Right renal cortex interstitium (tissue), 3 donors: ENCODE results near the gene CLEC2D. TPM values are rescaled to one million over a fixed set of nuclear protein-coding genes. Genes with fewer than 3 reads are reported as not detected.
"Not testable (repeated sequence)": the region's sequence is repeated elsewhere in the genome, so short reads cannot be mapped to it uniquely, and the experiment has no call there.

Experiments
- DNase-seq, 3 donors: peaks; one replicate each; pipeline ENCODE4 v3.0.0-alpha.2; 2013; ENCODE audit warnings: low read depth in 3 of 3, low spot score in 2 of 3
- polyA plus RNA-seq, 3 donors: library from polyadenylated mRNA; unstranded; fragments of 120-200 nt; gene quantifications; one replicate each; pipeline ENCODE4 v1.2.1, GENCODE V29; 2013; ENCODE audit not compliant: insufficient read length in 3 of 3

Gene CLEC2D
- polyA plus RNA-seq, 3 donors = 9.9 to 14.3 (median 11.8) TPM

GRCh38 chr12:9650151-9650576 is 19.3 kb upstream of the CLEC2D start:
- no peak for DNase-seq

GRCh38 chr12:9651265-9651729 is 18.2 kb upstream of the CLEC2D start:
- no peak for DNase-seq

GRCh38 chr12:9660046-9660445 is 9.5 kb upstream of the CLEC2D start:
- no peak for DNase-seq

- no peak for DNase-seq
Measured at GRCh38 chr12:9661720-9662119, 7.8 kb upstream of the CLEC2D start.

GRCh38 chr12:9662488-9662887 is 7.0 kb upstream of the CLEC2D start:
- no peak for DNase-seq

- DNase-seq = no peak
Measured at GRCh38 chr12:9667403-9668160, 1.9 kb upstream of the CLEC2D start.

GRCh38 chr12:9668161-9669018 is 1.1 kb upstream of the CLEC2D start:
- no peak for DNase-seq

- DNase-seq = no peak
Measured at GRCh38 chr12:9669019-9669326, 540 bp upstream of the CLEC2D start.

GRCh38 chr12:9672340-9672739 is 2.8 kb downstream of the CLEC2D start:
- DNase-seq = not testable (repeated sequence)

- DNase-seq = no peak
Measured at GRCh38 chr12:9673404-9674225, 4.1 kb downstream of the CLEC2D start.

- DNase-seq = no peak
Measured at GRCh38 chr12:9674226-9674590, 4.7 kb downstream of the CLEC2D start.

GRCh38 chr12:9682508-9682907 is 13.0 kb downstream of the CLEC2D start:
- not testable (repeated sequence) for DNase-seq

GRCh38 chr12:9682949-9683348 is 13.4 kb downstream of the CLEC2D start:
- DNase-seq = not testable (repeated sequence)

GRCh38 chr12:9685366-9685765 is 15.9 kb downstream of the CLEC2D start:
- DNase-seq = not testable (repeated sequence)

GRCh38 chr12:9685915-9686314 is 16.4 kb downstream of the CLEC2D start:
- no peak for DNase-seq

GRCh38 chr12:9687228-9687627 is 17.7 kb downstream of the CLEC2D start:
- DNase-seq = no peak

- DNase-seq = no peak
Measured at GRCh38 chr12:9692909-9693308, 23.4 kb downstream of the CLEC2D start.

GRCh38 chr12:9694241-9694640 is 24.7 kb downstream of the CLEC2D start:
- DNase-seq = no peak

- DNase-seq = not testable (repeated sequence)
Measured at GRCh38 chr12:9695150-9695549, 25.6 kb downstream of the CLEC2D start.

- DNase-seq = not testable (repeated sequence)
Measured at GRCh38 chr12:9695661-9696060, 26.1 kb downstream of the CLEC2D start.

GRCh38 chr12:9697619-9698018 is 28.1 kb downstream of the CLEC2D start:
- no peak for DNase-seq
